HG03521 (cell line): Measurements from ENCODE around the gene PPARD.
"Not testable (repeated sequence)": the region's sequence is repeated elsewhere in the genome, so short reads cannot be mapped to it uniquely, and the experiment has no call there.

Experiments
- ATAC-seq: cut with Tn5 transposase; IDR thresholded peaks from one replicate; pipeline ENCODE4 v1.9.1; 2021; ENCODE audit warnings: mild to moderate bottlenecking, moderate library complexity; ENCODE audit not compliant: unreplicated experiment

The PPARD gene

GRCh38 chr6:35312076-35312800 is 30.1 kb upstream of the PPARD start:
- no peak for ATAC-seq

- no peak for ATAC-seq
Observed at GRCh38 chr6:35312807-35313206, 29.6 kb upstream of the PPARD start.

GRCh38 chr6:35317483-35318195 is 24.7 kb upstream of the PPARD start:
- ATAC-seq: no peak

- ATAC-seq: no peak
Observed at GRCh38 chr6:35318196-35319171, 23.9 kb upstream of the PPARD start.

- ATAC-seq: no peak
Observed at GRCh38 chr6:35319346-35320030, 22.9 kb upstream of the PPARD start.

GRCh38 chr6:35320031-35320410 is 22.3 kb upstream of the PPARD start:
- no peak for ATAC-seq

GRCh38 chr6:35321091-35321490 is 21.3 kb upstream of the PPARD start:
- no peak for ATAC-seq

- ATAC-seq: no peak
Observed at GRCh38 chr6:35327349-35328027, 14.9 kb upstream of the PPARD start.

- ATAC-seq: no peak
Observed at GRCh38 chr6:35328108-35328723, 14.1 kb upstream of the PPARD start.

GRCh38 chr6:35328965-35329364 is 13.4 kb upstream of the PPARD start:
- ATAC-seq: not testable (repeated sequence)

GRCh38 chr6:35330541-35331119 is 11.7 kb upstream of the PPARD start:
- ATAC-seq: no peak

GRCh38 chr6:35332074-35332887 is 10.1 kb upstream of the PPARD start:
- not testable (repeated sequence) for ATAC-seq

- ATAC-seq: no peak
Observed at GRCh38 chr6:35341557-35341956, 801 bp upstream of the PPARD start.

GRCh38 chr6:35343092-35343834 is 905 bp downstream of the PPARD start:
- no peak for ATAC-seq

- ATAC-seq: no peak
Observed at GRCh38 chr6:35343835-35344550, 1.6 kb downstream of the PPARD start.

- no peak for ATAC-seq
Observed at GRCh38 chr6:35351422-35351821, 9.1 kb downstream of the PPARD start.

- ATAC-seq: no peak
Observed at GRCh38 chr6:35352735-35353134, 10.4 kb downstream of the PPARD start.
